GM21723 (cell line): ENCODE results near the gene CRACDL.

Experiments used
- ATAC-seq: cut with Tn5 transposase; IDR thresholded peaks from one replicate; pipeline ENCODE4 v1.9.1; 2021; ENCODE audit warnings: mild to moderate bottlenecking, moderate library complexity; ENCODE audit not compliant: unreplicated experiment

CRACDL gene

GRCh38 chr2:98778741-98779483 is 157.1 kb downstream of the CRACDL start:
- no peak for ATAC-seq

DNA sequence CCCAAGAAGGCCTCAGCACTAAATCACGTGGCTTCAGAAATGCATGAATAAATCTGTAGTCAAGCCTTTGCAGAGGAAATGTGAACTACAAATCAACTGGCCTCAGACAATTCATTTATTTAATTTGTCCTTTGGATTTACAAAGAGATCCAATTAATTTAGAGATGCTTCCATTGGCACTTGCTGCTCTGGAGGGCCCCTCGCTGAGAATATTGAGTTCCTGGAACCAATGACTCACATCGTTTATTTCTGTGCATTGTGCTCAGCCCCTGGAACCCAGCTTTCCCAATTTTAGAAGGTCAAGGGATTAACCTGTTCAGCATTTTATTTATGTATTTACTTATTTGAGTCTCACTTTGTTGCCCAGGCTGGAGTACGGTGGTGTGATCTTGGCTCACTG is 157.9 kb downstream of the CRACDL start:
- ATAC-seq = no peak

DNA sequence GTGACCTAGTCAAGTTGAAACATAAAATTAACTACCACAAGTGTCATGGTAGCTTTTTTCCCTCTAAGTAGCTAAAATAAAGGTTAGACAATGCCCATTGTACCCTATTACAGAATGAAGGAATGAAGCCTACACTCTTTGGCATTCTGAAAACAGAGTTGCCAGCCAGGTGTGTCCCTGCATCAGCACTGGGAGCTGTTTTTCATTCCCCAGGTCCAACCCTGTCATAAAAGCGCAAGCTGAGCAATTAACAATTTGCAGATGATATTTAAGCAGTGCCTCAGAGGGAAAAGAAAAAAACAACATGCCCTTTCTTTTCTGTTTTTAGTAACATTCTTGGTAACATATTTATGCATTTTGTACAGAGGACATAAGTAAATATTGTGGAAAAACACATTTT is 158.3 kb downstream of the CRACDL start:
- no peak for ATAC-seq

- no peak for ATAC-seq
Observed at GRCh38 chr2:98777076-98777475, 158.9 kb downstream of the CRACDL start.

GRCh38 chr2:98776136-98776535 is 159.9 kb downstream of the CRACDL start:
- no peak for ATAC-seq

DNA sequence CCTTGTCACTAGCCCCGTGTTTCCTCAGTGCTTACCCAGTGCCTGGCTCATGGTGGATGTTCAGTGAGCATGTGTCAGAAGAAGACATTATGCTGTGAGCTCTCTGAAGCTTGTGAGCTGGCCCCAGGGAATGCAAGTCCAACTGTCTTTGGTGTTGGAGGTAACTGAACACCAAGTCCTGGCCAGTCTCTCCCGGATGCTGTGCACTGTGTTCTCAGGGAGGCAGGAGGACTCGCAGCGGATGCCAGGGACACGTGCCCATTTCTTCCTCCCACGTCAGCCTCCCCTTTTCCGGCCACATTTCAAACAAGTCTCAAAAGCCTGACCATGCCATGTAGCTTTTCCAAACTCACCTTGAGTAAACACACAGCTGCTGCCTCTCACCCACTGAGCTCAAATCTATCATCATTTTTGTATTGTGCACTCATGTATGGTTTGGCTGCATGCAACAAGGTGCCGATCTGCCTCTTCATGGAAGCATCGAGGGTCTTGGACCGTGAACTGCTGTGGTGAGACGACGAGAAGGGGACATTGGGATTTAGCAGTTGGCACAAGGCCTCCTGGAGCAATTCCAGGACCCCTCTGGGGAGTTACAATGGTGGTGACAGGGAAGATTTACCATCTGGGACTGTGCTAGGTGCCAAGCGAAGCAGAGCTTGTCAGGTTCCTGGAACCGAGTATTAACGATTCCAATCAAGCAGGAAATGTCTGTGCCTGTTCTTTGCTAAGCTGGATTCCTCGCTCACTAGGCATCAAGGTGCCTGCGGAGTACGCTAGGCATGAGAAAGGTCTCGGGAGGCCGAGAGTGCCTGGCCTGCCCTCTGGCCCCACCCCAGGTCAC is 160.7 kb downstream of the CRACDL start:
- ATAC-seq = no peak

DNA sequence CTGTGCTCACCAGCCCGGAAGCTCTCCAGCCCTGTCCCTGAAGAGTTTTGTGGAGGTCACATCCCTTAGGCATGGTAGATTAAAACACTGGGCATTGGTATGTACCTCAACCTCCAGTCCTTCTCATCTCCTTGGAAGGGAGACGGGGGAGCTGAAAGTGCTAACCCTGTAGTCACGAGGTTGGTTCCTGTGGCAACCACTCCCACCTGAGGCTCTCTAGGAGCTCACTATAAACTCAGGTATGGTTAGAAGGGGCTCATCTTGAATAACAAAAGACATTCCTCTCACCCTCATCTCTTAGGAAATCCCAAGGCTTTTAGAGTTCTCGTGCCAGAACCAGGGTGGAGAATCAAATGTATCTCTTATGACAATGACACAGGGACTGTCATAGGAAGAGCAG is 162.1 kb downstream of the CRACDL start:
- ATAC-seq = no peak

DNA sequence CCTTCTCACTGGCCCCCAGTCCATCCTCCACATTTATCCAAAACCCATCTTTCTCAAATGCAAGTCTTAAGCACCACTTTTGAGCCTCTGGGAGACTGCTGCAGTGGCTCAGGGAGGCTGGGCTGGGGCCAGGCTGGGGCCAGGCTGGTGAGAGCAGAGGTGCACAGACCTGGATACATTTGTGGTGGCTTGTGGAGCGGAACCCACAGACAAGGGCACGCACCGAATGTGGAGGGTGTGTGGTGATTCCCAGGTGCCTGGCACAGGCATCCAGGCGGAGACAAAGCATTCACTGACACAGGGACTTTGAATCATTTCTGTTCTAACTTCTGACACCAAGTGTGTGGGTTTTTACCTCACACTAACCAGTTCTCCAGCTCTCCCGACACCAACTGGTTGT is 162.9 kb downstream of the CRACDL start:
- ATAC-seq = no peak

- no peak for ATAC-seq
Observed at GRCh38 chr2:98772536-98772935, 163.5 kb downstream of the CRACDL start.

DNA sequence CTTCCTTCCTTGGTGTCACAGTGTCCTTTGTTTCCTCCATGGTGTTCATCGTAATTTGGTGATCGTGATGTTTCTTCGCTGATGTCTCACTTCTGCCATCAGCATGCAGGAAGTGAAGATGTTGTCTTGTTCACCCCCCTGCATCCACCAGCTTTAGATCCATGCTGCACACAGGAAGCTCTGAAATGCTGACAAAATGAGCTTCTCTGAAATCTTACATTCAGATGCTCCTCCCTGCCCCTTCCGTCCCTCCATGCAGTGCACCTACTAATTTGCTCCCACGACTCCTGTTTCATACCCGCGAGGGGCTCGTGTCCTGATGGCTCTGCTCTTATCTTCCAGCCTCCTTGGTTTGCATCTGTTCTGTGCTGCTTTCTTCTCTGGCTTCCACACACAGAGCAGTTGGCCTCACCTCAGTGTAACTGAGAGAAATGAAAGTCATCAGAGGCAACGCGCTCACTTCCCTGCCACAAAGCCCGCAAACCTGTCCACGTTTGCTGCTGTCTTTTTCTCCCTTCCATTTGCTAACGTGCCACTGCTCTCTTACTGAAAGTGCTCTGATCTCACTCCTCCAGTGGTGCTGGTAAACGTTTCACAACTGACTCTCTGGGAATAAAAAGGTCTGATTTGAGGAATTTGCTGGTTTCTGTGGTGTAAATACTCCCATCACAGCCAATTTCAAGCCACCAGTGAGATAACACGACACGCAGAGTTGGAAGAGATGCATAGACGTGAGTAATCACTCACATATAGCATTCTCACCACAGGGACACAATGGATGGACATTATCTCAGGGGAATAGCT is 164.1 kb downstream of the CRACDL start:
- no peak for ATAC-seq

DNA sequence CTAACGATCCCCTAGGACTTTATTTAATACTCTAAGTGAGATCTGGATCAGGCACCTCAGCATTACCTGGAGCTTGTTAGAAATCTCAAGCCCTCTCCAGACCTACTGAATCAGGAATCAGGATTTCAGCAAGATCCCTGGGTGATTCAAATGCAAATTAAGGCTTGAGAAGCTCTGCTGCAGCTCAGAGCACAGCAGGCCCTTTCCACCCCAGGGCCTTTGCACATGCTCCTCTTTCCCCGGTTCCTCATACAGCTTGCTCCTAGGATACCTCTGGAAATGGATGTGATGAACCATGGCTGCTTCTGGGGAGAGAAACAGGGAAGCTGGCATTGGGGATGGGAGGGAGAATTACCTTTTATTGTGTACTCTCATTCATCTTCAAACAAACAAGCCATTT is 164.8 kb downstream of the CRACDL start:
- ATAC-seq = no peak

DNA sequence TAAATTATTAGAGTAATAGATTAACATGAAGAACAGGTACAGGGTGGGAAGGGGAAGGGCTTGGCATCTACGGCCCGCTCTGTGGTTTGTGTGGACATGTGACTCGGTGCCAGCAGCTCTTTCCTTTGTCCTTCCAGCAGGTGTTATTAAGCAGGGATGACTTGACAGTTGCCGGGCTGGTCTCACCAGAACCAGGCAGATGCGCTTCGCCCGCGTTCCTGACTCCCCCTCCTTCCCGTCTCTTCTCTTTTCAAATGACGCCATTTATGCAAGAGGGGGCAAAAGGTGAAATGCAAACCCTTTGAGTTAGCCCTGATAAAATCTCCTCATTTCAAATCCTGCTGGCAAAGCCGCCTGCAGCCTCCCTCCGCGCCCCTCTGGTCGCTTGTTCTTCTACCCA is 166.2 kb downstream of the CRACDL start:
- no peak for ATAC-seq

GRCh38 chr2:98769114-98769476 is 166.9 kb downstream of the CRACDL start:
- ATAC-seq = no peak

DNA sequence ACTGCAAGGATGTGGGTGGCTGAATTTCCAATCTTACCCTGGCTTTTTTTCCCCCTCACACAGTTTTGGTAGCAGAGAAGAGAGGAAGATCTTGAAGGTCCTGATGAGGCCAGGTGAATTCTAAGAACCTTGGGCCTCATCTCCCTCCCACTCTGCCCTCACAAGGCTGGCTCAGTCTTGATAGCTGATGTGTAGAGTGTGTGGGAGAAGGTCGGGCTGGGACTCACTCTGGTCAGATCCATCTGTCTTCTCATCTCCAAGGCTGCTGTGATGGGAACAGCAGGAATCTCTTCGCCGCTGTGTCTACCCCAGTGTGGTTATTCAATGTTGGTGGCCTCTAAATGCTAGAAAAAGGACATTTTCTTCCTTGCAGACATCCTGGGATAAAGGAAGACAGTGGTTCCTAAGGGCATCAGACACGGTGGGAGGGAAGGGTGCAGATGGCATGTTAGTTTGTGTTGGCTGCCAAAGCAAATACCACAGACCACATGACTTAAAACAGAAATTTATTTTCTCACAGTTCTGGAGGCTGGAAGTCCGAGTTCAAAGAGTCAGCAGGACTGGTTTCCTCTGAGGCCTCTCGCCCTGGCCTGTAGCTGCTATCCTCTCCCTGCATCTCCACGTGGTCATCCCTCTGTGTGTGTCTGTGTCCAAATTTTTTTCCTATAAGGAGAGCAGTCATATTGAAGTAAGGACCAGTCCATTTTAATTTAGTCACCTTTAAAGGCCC is 167.5 kb downstream of the CRACDL start:
- no peak for ATAC-seq

DNA sequence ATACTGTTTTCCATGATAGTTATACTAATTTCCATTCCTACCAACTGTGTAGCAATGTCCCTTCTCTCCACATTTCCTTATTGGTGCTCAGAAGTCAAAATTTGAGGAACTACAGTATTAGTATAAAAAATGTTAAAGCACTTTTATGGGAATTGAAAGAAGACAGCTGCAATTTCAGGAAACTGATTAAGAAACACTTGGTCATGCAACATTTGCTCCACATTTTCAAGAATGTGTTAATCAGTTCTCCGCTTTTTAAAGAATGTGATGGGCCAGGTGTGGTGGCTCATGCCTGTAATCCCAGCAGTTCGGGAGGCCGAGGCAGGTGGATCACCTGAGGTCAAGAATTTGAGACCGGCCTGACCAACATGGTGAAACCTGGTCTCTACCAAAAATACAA is 171.5 kb downstream of the CRACDL start:
- no peak for ATAC-seq

DNA sequence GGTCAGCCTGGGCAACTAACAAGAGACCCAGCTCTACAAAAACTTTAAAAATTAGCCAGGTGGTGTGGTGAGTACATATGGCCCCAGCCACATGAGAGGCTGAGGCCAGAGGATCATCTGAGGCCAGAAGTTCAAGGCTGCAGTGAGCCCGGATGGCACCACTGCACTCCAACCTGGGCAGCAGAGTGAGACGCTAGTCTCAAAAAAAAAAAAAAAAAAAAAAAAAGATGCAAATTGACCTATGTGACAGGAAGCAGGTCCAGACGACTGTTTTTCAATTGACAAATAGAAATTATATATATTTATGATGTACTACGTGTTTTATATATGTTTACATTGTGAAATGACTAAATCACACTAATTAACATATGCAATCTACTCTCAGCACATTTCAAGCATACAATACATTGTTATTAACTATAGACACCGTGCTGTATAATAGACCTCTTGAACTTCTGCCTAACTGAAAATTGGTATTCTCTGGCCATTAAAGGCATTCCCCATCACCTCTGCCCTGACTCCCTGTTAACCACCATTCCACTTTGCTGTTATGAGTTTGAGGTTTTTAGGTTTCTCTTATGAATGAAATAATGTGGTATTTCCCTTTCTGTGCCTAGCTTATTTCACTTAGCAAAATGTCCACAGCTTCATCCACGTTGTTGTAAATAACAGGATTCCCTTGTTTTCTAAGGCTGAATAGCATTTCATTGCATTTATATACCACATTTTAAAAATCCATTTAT is 172.6 kb downstream of the CRACDL start:
- ATAC-seq = no peak

GRCh38 chr2:98761909-98762308 is 174.1 kb downstream of the CRACDL start:
- no peak for ATAC-seq

GRCh38 chr2:98761267-98761781 is 174.7 kb downstream of the CRACDL start:
- no peak for ATAC-seq

DNA sequence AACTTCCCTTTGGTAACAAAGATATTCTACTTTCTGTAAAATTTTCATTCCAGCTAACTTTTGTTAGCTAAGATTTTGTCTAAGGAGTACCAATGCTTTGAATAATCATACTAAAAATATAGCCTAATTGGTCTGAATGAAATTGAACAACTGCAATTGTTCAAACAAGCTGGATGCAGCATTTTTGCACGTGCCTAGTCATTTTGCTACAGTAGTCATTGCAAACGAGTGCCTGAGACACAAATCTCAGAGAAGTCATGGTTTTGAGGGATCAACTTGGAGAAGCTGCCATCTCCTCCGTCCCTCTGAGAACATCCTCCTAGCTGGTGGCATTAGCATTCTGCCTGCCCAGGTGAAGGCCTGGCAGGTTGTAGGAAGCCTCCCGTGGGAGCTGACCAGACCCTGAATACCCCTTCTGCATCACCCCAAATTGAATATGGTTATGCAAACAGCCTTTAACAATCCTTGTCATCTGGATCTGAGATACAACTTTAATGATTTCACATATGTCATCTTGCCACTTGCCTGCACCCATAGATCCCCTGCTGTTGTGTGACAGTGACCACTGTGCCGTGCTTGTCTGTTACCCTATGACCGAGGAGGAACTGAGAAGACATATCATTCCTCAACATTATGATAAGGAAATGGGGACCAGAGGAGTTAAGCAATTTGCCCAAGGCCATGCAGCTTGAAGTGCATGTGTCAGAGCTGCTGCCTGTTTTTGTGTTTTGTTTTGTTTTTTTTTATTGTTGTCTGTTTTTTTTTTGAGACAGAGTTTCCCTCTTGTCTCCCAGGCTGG is 176.0 kb downstream of the CRACDL start:
- no peak for ATAC-seq
